D721Med (cell line): ENCODE data around the gene AGXT.

Experiments used
- DNase-seq: peaks from one replicate; pipeline ENCODE4 v3.0.0; 2011; ENCODE audit warnings: low spot score; ENCODE audit not compliant: insufficient read length
- FAIRE-seq: peaks from 2 replicates; lab custom pipeline; 2011; peaks lifted over from hg19 to GRCh38; lab: Jason Lieb, UNC
- TF ChIP-seq, protein P1 (sequence below): IDR thresholded peaks from 2 replicates; pipeline ENCODE4 v1.5.1; 2012; ENCODE audit warnings: mild to moderate bottlenecking, control low read depth; ENCODE audit not compliant: insufficient read depth; ENCODE audit errors: missing control alignments

AGXT gene

DNA sequence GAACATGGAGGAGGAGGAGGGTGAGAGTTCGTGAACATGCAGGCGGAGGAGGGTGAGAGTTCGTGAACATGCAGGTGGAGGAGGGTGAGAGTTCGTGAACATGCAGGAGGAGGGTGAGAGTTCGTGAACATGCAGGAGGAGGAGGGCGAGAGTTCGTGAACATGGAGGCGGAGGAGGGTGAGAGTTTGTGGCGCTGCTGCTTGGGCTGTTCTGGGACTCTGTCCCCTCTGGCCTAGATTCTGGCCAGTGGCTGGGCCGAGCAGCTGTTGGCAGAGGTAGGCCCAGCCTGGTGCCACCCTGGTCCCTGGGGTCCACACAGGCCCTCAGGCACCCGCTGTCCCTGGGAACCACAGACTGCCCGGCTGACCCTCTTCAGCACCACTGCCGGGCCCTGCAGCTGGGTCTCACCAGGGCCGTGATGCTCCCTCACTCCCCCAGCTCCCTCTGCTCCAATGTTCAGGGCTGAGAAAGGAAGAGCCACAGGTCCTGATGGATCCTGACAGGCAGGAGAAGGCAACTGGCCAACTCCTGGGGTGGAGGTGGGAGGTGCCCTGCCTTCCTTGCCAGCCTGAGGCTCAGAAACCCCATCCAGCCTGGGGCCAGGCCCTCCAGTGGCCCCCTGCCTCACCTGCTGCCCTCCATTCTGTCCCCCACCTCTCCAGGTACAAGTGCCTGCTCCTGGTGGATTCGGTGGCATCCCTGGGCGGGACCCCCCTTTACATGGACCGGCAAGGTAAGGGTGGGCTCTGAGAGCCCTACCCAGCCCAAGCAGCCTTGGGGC lies 3.9 kb downstream of the AGXT start:
- FAIRE-seq (no peak), DNase-seq (no peak)
- TF ChIP-seq, protein P1, sequence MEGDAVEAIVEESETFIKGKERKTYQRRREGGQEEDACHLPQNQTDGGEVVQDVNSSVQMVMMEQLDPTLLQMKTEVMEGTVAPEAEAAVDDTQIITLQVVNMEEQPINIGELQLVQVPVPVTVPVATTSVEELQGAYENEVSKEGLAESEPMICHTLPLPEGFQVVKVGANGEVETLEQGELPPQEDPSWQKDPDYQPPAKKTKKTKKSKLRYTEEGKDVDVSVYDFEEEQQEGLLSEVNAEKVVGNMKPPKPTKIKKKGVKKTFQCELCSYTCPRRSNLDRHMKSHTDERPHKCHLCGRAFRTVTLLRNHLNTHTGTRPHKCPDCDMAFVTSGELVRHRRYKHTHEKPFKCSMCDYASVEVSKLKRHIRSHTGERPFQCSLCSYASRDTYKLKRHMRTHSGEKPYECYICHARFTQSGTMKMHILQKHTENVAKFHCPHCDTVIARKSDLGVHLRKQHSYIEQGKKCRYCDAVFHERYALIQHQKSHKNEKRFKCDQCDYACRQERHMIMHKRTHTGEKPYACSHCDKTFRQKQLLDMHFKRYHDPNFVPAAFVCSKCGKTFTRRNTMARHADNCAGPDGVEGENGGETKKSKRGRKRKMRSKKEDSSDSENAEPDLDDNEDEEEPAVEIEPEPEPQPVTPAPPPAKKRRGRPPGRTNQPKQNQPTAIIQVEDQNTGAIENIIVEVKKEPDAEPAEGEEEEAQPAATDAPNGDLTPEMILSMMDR, result no peak

DNA sequence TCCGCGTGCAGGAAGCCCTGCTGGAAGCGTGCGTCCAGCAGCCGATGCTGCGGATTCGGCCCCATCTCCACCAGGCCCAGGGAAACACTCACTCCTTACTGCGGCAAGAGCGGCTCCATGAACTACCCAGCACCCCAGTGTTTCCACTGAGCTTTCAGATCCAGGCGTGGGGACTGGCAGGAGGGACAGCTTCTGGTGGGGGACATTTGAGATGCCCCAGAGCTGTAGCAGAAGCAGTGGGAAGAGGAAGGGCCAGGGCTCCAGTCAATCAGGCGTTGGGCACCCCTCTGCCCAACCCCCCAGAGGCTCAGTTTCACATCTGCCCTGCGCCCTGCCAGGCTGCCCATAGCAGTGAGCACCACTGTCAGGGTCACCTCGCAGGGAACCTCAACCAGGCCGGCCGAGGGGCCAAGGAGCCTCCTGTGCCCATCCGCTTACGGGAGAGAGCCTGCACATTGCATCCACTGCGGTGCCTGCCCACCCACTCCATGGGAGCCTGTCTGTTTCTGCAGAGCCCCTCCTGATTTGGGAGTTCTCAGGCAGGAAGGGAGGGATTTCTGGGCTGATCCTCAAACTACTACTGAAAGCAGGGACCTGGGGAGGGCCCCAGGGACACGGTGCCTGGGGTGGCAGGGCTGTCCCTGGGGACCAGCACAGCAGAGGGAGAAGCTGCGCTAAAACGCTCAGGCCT lies 4.6 kb downstream of the AGXT start:
- DNase-seq (no peak), FAIRE-seq (no peak)
- TF ChIP-seq, protein P1, result no peak

DNA sequence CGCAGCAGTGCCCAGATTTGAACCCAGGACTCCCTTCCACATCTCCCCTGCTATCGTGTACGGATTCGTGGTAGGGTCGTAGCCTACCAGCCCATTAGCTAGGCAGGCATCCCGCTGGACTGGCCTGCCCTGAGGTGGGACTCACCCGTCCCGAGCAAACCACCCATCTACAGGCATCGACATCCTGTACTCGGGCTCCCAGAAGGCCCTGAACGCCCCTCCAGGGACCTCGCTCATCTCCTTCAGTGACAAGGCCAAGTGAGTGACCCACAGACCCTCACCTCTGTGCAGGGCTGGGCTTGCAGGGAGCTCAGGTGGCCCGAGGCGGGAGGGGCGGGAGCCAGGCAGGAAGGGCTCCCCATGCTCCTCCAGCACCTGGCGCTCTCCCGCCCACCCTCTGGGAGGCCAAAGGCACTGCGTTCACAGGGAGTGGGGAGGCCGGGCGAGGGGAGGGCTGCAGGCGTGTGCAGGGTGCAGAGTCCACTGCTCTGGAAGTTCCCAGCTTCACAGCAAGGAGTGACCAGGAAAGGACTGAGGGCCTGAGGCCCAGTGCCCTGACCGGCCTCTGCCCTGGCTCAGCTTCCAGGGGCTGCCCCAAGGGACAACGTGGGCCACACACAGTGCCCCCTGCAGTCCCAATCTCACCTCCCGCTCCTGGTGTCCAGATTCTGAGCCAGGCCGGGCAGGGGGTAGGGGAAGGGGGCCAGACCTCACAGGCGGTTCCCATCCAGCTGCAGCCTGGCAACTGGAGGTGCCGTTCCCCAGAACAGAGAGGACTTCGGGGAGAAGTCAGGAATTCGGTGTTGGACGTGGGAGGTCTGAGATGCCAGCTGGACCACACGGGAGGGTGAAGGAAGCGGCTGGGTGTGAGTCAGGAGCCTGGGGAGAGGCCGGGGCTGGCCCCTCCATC lies 5.4 kb downstream of the AGXT start:
- FAIRE-seq, result no peak
- TF ChIP-seq, protein P1, result no peak
- DNase-seq, result no peak

DNA sequence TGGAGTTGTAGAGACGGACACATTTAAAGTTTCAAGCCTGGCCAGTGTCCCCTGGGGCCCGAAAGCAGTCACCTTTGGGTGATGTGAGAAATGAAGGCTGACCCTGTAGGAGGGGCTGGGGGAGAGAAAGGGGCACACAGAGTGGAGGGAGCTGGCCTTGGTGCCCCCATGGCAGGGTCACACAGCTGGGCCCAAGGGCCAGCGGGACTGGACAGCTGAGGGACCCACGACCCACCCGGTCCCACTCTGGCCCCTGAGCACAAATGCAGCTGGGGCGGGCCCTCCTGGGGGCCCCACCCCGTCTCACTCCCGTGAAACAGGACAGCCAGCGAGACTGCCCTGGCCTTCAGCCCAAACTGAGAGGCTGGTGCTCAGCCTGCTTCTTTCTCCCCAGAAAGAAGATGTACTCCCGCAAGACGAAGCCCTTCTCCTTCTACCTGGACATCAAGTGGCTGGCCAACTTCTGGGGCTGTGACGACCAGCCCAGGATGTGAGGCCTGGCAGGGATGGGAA lies 6.1 kb downstream of the AGXT start:
- FAIRE-seq, result no peak
- no peak for DNase-seq
- TF ChIP-seq, protein P1, result no peak

DNA sequence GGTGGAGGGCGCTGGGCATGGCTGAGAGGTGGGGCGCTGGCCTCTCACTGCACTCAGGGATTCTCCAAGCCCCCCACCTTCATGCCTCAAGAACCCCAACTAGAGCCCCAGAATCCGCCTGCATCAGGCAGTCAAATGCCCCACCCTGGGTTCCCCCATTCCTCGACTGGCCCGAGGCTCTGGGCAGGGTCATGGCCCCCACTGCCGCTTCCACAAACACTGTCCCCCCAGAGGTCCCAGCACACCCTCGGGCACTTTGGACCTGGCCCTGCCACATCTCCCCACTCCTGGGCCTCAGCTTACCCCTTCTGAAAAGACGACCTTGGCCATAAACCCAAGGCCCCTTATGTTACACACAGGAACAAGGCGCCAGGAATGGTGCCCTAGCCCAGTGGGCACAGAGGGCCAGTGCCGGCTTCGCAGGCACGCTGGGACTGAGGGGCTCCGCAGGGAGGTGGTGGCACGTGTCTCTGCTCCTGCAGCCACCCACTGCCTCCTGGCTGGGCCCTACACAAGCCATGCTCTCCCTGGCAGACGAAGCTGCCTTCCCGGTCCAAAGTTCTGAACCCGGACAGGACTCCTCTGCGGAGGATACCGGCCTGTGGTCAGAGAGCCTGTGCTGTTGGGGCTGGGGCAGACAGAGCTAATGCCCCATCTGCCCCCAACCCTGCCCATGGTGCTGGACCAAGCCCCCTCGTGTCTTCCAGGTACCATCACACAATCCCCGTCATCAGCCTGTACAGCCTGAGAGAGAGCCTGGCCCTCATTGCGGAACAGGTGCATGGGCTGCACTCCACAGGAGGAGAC lies 6.8 kb downstream of the AGXT start:
- no peak for DNase-seq
- TF ChIP-seq, protein P1, result no peak
- FAIRE-seq, result no peak

GRCh38 chr2:240876035-240876474 lies 7.4 kb downstream of the AGXT start:
- FAIRE-seq, result no peak
- TF ChIP-seq, protein P1, result no peak
- DNase-seq, result no peak
